ENCODE measurements around the gene RC3H2.

DNA sequence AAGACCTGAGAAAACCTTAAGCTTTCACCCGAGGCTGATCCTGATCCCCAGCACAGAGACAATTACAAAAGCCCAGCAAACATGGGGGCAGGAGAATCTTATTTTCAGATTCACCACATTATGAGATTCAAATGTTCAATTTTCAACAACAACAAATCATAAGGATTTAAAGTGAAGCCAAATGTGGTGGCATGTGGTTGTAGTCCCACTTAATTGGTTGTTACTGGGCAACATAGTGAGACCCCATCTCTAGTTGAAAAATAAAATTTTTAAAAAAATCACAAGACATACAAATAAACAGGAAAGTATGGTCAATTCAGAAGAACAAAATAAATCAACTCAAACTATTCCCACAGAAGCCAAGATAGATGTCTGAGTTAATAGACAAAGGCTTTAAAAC lies 31.7 kb upstream of the RC3H2 start:
- TF ChIP-seq, protein P1, sequence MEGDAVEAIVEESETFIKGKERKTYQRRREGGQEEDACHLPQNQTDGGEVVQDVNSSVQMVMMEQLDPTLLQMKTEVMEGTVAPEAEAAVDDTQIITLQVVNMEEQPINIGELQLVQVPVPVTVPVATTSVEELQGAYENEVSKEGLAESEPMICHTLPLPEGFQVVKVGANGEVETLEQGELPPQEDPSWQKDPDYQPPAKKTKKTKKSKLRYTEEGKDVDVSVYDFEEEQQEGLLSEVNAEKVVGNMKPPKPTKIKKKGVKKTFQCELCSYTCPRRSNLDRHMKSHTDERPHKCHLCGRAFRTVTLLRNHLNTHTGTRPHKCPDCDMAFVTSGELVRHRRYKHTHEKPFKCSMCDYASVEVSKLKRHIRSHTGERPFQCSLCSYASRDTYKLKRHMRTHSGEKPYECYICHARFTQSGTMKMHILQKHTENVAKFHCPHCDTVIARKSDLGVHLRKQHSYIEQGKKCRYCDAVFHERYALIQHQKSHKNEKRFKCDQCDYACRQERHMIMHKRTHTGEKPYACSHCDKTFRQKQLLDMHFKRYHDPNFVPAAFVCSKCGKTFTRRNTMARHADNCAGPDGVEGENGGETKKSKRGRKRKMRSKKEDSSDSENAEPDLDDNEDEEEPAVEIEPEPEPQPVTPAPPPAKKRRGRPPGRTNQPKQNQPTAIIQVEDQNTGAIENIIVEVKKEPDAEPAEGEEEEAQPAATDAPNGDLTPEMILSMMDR (IDR thresholded peaks at IDR 0.05; ENCODE audit: control extremely low read depth in 1 of 3, insufficient read depth in 1 of 3, low read depth in 1 of 3, low read length in 3 of 3): no peak
- TF ChIP-seq RNF2 (IDR thresholded peaks at IDR 0.05; ENCODE audit: borderline replicate concordance, low read depth, low read length, missing control alignments, poor library complexity, severe bottlenecking): no peak
- TF ChIP-seq MAFK (IDR thresholded peaks at IDR 0.05; ENCODE audit: low read depth, low read length): no peak
- TF ChIP-seq CHD2 (IDR thresholded peaks at IDR 0.05; ENCODE audit: low read length): no peak
- TF ChIP-seq YY1 (IDR thresholded peaks at IDR 0.05; ENCODE audit: low read depth, low read length): no peak
- no peak for TF ChIP-seq POLR2A (IDR thresholded peaks at IDR 0.05; ENCODE audit: control extremely low read depth in 1 of 2, low read depth in 2 of 2, low read length in 2 of 2)
